ENCODE results near the gene ATP6V0B.

The ATP6V0B gene

GRCh38 chr1:43990271-43991199 is 15.8 kb downstream of the ATP6V0B start:
- peak overlapping the region; percentile 87 for H3K4me3 ChIP-seq (ENCODE audit: low read length)
- no peaks in the 10 kb centered on the region for H3K9me3 ChIP-seq (ENCODE audit: control insufficient read depth, low read length)
- H3K27me3 ChIP-seq (replicated peaks; ENCODE audit: control insufficient read depth, insufficient read depth, low read length), result no peaks in the 10 kb centered on the region
- DNase-seq (ENCODE audit: low read depth), result no peak
- H3K9ac ChIP-seq (ENCODE audit: low read length), result peak overlapping the region; percentile 88
- H3K36me3 ChIP-seq (ENCODE audit: control insufficient read depth, insufficient read depth, low read length, severe bottlenecking), result peaks cover 7% of the 10 kb centered on the region
- H3K4me1 ChIP-seq (ENCODE audit: control insufficient read depth, insufficient read depth, low read length), result peaks cover 7% of the 10 kb centered on the region

GRCh38 chr1:43991200-43991475 is 16.4 kb downstream of the ATP6V0B start:
- Histone ChIP-seq H3K36me3 (ENCODE audit: control insufficient read depth, insufficient read depth, low read length, severe bottlenecking) (peaks cover under 1% of the 10 kb centered on the region), H3K9me3 (ENCODE audit: control insufficient read depth, low read length) (no peaks in the 10 kb centered on the region)
- no peak for DNase-seq (ENCODE audit: low read depth)

GRCh38 chr1:43991476-43992231 is 16.9 kb downstream of the ATP6V0B start, which contains the start of gene CCDC24:
CCDC24 (plus strand) TSS chr1:43991599; CDS start chr1:43991879, 280 bp downstream.
- peak; percentile 95 for DNase-seq (ENCODE audit: low read depth)
- peak within 1 kb of the TSS; percentile 87 for H3K4me3 ChIP-seq (ENCODE audit: low read length)
- no peaks in the 10 kb centered on the region for H3K36me3 ChIP-seq (ENCODE audit: control insufficient read depth, insufficient read depth, low read length, severe bottlenecking)
- peaks cover 7% of the 10 kb centered on the region for H3K4me1 ChIP-seq (ENCODE audit: control insufficient read depth, insufficient read depth, low read length)
- no peaks in the 10 kb centered on the region for H3K9me3 ChIP-seq (ENCODE audit: control insufficient read depth, low read length)
- no peaks in the 10 kb centered on the region for H3K27me3 ChIP-seq (replicated peaks; ENCODE audit: control insufficient read depth, insufficient read depth, low read length)
- peak within 1 kb of the TSS; percentile 88 for H3K9ac ChIP-seq (ENCODE audit: low read length)

More at GRCh38 chr1:43991200-43991475, 16.4 kb downstream of the ATP6V0B start:
- Histone ChIP-seq H3K27me3 (replicated peaks; ENCODE audit: control insufficient read depth, insufficient read depth, low read length) (no peaks in the 10 kb centered on the region), H3K4me3 (ENCODE audit: low read length) (peak overlapping the region; percentile 87), H3K4me1 (ENCODE audit: control insufficient read depth, insufficient read depth, low read length) (peaks cover 7% of the 10 kb centered on the region), H3K9ac (ENCODE audit: low read length) (peak overlapping the region; percentile 88)

DNA sequence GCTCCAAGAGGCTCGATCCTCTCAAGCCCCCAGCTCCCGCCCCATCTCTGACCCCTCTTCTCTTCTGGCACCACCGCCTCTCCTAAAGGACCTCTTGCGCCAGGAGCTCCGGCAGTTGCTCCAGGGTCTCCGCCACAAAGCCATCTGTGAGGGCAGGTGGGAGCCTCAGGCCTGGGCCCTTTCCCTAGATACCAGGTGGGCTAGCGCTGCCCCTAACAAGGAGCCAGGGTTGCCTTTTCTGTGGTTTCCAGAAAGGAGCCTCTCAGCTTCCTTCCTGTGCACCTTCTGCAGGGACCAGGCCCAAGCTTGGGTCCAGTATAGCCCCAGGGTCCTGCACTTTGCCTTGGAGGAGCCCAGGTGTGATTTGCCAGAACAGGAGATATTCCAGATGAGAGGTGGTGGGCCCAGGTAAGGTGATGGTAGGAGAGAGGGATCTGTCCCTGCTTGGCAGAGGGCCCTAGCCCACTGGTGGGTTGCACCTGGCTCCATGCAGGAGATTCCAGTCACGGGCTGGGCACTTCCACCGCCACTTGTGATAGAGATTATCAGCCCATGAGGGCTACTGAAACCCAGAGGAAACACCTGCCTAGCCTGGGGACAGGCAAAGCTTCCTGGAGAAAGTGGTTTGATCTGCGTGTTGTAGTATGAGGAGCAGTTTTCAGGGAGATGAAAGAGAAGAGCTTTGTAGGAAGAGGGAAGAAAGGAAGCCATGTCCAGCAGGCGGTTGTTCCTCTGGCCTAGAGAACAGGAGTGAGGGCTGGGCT is 17.7 kb downstream of the ATP6V0B start:
- no peak for DNase-seq (ENCODE audit: low read depth)
- peak overlapping the region; percentile 88 for H3K9ac ChIP-seq (ENCODE audit: low read length)
- H3K4me1 ChIP-seq (ENCODE audit: control insufficient read depth, insufficient read depth, low read length), result peaks cover 7% of the 10 kb centered on the region
- no peaks in the 10 kb centered on the region for H3K27me3 ChIP-seq (replicated peaks; ENCODE audit: control insufficient read depth, insufficient read depth, low read length)
- H3K4me3 ChIP-seq (ENCODE audit: low read length), result peak overlapping the region; percentile 87
- H3K36me3 ChIP-seq (ENCODE audit: control insufficient read depth, insufficient read depth, low read length, severe bottlenecking), result no peaks in the 10 kb centered on the region
- no peaks in the 10 kb centered on the region for H3K9me3 ChIP-seq (ENCODE audit: control insufficient read depth, low read length)

GRCh38 chr1:43993206-43993914 is 18.6 kb downstream of the ATP6V0B start:
- Histone ChIP-seq H3K4me3 (ENCODE audit: low read length) (no peak overlapping the region), H3K9ac (ENCODE audit: low read length) (no peak overlapping the region), H3K36me3 (ENCODE audit: control insufficient read depth, insufficient read depth, low read length, severe bottlenecking) (no peaks in the 10 kb centered on the region), H3K4me1 (ENCODE audit: control insufficient read depth, insufficient read depth, low read length) (peaks cover 7% of the 10 kb centered on the region), H3K27me3 (replicated peaks; ENCODE audit: control insufficient read depth, insufficient read depth, low read length) (no peaks in the 10 kb centered on the region), H3K9me3 (ENCODE audit: control insufficient read depth, low read length) (no peaks in the 10 kb centered on the region)
- DNase-seq (ENCODE audit: low read depth), result no peak

DNA sequence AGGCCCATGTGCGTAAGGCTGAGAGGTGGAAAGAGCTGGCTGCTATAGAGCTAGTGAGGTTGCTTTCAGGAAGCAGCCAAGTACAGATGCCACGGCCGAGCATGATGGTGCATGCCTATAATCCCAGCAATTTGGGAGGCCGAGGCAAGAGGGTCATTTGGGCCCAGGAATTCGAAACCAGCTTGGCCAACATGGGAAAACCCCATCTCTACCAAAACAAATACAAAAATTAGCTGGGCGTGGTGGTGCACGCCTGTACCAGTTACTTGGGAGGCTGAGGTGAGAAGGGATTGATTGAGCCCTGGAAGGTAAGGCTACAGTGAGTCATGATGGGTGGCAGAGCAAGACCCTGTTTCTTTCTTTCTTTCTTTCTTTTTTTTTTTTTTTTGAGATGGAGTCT is 19.3 kb downstream of the ATP6V0B start:
- no peaks in the 10 kb centered on the region for H3K36me3 ChIP-seq (ENCODE audit: control insufficient read depth, insufficient read depth, low read length, severe bottlenecking)
- no peak overlapping the region for H3K9ac ChIP-seq (ENCODE audit: low read length)
- H3K27me3 ChIP-seq (replicated peaks; ENCODE audit: control insufficient read depth, insufficient read depth, low read length), result no peaks in the 10 kb centered on the region
- H3K9me3 ChIP-seq (ENCODE audit: control insufficient read depth, low read length), result no peaks in the 10 kb centered on the region
- peaks cover 7% of the 10 kb centered on the region for H3K4me1 ChIP-seq (ENCODE audit: control insufficient read depth, insufficient read depth, low read length)
- H3K4me3 ChIP-seq (ENCODE audit: low read length), result no peak overlapping the region
- DNase-seq (ENCODE audit: low read depth), result no peak

DNA sequence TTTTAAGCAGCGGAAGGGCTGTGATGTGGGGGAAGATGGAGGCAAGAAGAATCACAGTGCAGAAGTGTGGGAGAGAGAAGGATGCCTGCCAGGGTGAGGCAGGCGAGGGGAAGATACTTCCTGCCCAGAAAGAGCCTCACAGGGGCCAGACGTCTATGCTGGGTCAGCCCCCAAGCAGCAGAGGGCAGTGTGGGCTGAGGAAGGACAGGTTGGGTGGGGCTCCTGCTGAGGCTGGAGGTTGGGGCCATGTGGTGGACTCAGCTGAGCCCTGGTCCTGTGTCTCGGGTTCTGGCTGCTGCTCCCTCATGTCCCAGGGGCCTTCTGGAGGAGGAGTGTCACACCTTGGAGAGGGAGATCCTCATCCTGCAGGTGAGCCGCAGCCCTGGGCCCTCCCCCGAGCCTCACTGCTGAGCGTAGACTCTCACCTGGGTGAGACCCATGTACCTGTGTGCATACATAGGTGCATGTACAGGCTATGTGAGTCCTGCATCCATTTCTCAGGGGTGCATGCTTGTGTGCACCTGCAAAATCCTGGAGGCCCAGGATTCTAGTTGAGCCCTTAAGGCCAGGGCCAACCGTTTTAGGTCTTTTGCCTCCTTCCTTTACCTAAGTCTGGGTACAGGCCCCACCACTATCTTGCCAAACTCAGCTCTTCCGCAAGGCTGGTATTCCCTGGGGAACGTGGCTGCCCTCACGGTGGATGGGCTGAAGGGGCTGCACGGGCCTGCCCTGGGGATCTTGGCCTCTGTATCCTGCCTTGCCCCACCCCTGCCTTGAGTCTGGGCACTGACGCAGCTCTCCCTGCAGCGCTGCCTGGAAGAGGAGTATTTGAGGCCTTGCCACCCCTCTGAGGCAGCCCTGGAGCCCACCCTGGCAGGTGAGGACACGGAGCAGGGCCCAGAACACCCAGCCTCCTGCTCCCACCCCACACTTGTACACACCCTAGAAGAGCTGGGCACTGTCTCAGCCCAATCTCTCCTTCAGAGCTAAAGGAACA is 20.3 kb downstream of the ATP6V0B start:
- Histone ChIP-seq H3K36me3 (ENCODE audit: control insufficient read depth, insufficient read depth, low read length, severe bottlenecking) (no peaks in the 10 kb centered on the region), H3K9me3 (ENCODE audit: control insufficient read depth, low read length) (no peaks in the 10 kb centered on the region), H3K4me3 (ENCODE audit: low read length) (no peak overlapping the region), H3K9ac (ENCODE audit: low read length) (no peak overlapping the region), H3K27me3 (replicated peaks; ENCODE audit: control insufficient read depth, insufficient read depth, low read length) (no peaks in the 10 kb centered on the region), H3K4me1 (ENCODE audit: control insufficient read depth, insufficient read depth, low read length) (peaks cover 7% of the 10 kb centered on the region)
- peak; percentile 29 for DNase-seq (ENCODE audit: low read depth)

DNA sequence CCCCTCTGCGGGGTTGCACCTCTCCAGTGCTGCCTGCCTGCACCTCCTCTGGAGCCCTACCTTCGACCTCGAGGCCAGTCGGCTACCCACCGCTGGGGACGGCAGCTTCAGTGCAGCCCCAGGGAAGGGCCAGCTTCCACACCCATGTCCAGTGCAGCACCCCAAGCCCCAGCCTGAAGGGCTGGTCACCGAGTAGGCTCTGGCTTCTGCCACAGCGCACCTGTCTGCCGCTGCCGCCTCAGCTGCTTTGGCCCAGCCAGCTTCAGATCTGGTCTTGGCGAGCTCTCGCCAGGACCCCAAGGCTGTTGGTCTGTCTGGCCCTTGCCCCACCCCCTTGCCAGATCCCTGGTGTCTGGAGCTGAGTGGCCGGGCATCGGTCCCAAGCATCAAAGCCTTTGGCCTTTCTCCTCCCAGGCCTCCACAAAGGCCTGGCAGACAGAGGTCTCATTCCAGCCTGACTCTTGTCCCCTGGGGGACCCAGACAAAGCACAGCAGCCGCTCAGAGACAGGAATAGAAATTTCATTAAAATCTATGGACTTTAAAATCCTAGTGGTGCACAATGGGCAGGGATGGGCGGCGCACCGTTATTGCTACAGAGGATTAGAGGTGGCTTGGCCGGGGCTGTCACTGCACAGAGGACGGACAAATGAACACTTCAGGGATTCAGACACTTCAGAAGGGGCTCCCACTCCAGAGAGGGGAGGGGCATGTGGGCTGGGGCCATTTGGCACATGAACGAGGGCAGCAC is 21.4 kb downstream of the ATP6V0B start:
- H3K9me3 ChIP-seq (ENCODE audit: control insufficient read depth, low read length), result no peaks in the 10 kb centered on the region
- no peak for DNase-seq (ENCODE audit: low read depth)

GRCh38 chr1:43996733-43997115 is 22.0 kb downstream of the ATP6V0B start:
- no peaks in the 10 kb centered on the region for H3K9me3 ChIP-seq (ENCODE audit: control insufficient read depth, low read length)
- H3K27me3 ChIP-seq (replicated peaks; ENCODE audit: control insufficient read depth, insufficient read depth, low read length), result no peaks in the 10 kb centered on the region
- no peak overlapping the region for H3K4me3 ChIP-seq (ENCODE audit: low read length)
- H3K4me1 ChIP-seq (ENCODE audit: control insufficient read depth, insufficient read depth, low read length), result no peaks in the 10 kb centered on the region
- no peak overlapping the region for H3K9ac ChIP-seq (ENCODE audit: low read length)
- DNase-seq (ENCODE audit: low read depth), result no peak
- peaks cover 6% of the 10 kb centered on the region for H3K36me3 ChIP-seq (ENCODE audit: control insufficient read depth, insufficient read depth, low read length, severe bottlenecking)

More for the DNA sequence above, 21.4 kb downstream of the ATP6V0B start:
- H3K4me1 ChIP-seq (ENCODE audit: control insufficient read depth, insufficient read depth, low read length), result peaks cover 1% of the 10 kb centered on the region
- no peaks in the 10 kb centered on the region for H3K27me3 ChIP-seq (replicated peaks; ENCODE audit: control insufficient read depth, insufficient read depth, low read length)
- H3K9ac ChIP-seq (ENCODE audit: low read length), result no peak overlapping the region
- H3K36me3 ChIP-seq (ENCODE audit: control insufficient read depth, insufficient read depth, low read length, severe bottlenecking), result peaks cover 6% of the 10 kb centered on the region
- H3K4me3 ChIP-seq (ENCODE audit: low read length), result no peak overlapping the region
